Measurements from ENCODE around the gene DYNC2H1. TPM values are rescaled to one million over a fixed set of nuclear protein-coding genes. Genes with fewer than 3 reads are reported as not detected.

The DYNC2H1 gene
- total RNA-seq, 1 donor from 2014 or later: 7.2 TPM

- Mint-ChIP-seq H3K9me3 (ENCODE audit: low read depth) (no peaks in the 10 kb centered on the region), H3K36me3 (ENCODE audit: low read depth) (peaks cover 6% of the 10 kb centered on the region), H3K4me1 (ENCODE audit: low read depth) (peaks cover 12% of the 10 kb centered on the region), H3K27me3 (ENCODE audit: low read depth) (no peaks in the 10 kb centered on the region), H3K27ac (ENCODE audit: unreplicated experiment) (no peak overlapping the region), H3K4me3 (ENCODE audit: unreplicated experiment) (no peak overlapping the region)
- TF ChIP-seq, protein P1, sequence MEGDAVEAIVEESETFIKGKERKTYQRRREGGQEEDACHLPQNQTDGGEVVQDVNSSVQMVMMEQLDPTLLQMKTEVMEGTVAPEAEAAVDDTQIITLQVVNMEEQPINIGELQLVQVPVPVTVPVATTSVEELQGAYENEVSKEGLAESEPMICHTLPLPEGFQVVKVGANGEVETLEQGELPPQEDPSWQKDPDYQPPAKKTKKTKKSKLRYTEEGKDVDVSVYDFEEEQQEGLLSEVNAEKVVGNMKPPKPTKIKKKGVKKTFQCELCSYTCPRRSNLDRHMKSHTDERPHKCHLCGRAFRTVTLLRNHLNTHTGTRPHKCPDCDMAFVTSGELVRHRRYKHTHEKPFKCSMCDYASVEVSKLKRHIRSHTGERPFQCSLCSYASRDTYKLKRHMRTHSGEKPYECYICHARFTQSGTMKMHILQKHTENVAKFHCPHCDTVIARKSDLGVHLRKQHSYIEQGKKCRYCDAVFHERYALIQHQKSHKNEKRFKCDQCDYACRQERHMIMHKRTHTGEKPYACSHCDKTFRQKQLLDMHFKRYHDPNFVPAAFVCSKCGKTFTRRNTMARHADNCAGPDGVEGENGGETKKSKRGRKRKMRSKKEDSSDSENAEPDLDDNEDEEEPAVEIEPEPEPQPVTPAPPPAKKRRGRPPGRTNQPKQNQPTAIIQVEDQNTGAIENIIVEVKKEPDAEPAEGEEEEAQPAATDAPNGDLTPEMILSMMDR (IDR thresholded peaks at IDR 0.05): no peak
- DNase-seq (ENCODE audit: low spot score): no peak
Measured at GRCh38 chr11:103322821-103323220, 213.6 kb downstream of the DYNC2H1 start.

- TF ChIP-seq, protein P1 (IDR thresholded peaks at IDR 0.05): no peak
- no peak overlapping the region for H3K27ac Mint-ChIP-seq (ENCODE audit: unreplicated experiment)
- peaks cover 9% of the 10 kb centered on the region for H3K36me3 Mint-ChIP-seq (ENCODE audit: low read depth)
- H3K4me3 Mint-ChIP-seq (ENCODE audit: unreplicated experiment): no peak overlapping the region
- H3K9me3 Mint-ChIP-seq (ENCODE audit: low read depth): no peaks in the 10 kb centered on the region
- no peaks in the 10 kb centered on the region for H3K27me3 Mint-ChIP-seq (ENCODE audit: low read depth)
- DNase-seq (ENCODE audit: low spot score): no peak
- H3K4me1 Mint-ChIP-seq (ENCODE audit: low read depth): peaks cover 12% of the 10 kb centered on the region
Measured at GRCh38 chr11:103325686-103326069, 216.5 kb downstream of the DYNC2H1 start.

- no peak overlapping the region for H3K27ac Mint-ChIP-seq (ENCODE audit: unreplicated experiment)
- TF ChIP-seq, protein P1 (IDR thresholded peaks at IDR 0.05): peak; percentile 86
- no peak for DNase-seq (ENCODE audit: low spot score)
- no peak overlapping the region for H3K4me3 Mint-ChIP-seq (ENCODE audit: unreplicated experiment)
- peaks cover 8% of the 10 kb centered on the region for H3K36me3 Mint-ChIP-seq (ENCODE audit: low read depth)
- no peaks in the 10 kb centered on the region for H3K27me3 Mint-ChIP-seq (ENCODE audit: low read depth)
- no peaks in the 10 kb centered on the region for H3K9me3 Mint-ChIP-seq (ENCODE audit: low read depth)
- H3K4me1 Mint-ChIP-seq (ENCODE audit: low read depth): peaks cover 12% of the 10 kb centered on the region
Measured at GRCh38 chr11:103326070-103326794, 217.0 kb downstream of the DYNC2H1 start.

GRCh38 chr11:103327721-103328120 lies 218.5 kb downstream of the DYNC2H1 start:
- Mint-ChIP-seq H3K36me3 (ENCODE audit: low read depth) (peaks cover 10% of the 10 kb centered on the region), H3K4me3 (ENCODE audit: unreplicated experiment) (no peak overlapping the region), H3K27me3 (ENCODE audit: low read depth) (no peaks in the 10 kb centered on the region), H3K9me3 (ENCODE audit: low read depth) (no peaks in the 10 kb centered on the region), H3K27ac (ENCODE audit: unreplicated experiment) (no peak overlapping the region), H3K4me1 (ENCODE audit: low read depth) (peaks cover 11% of the 10 kb centered on the region)
- TF ChIP-seq, protein P1 (IDR thresholded peaks at IDR 0.05): no peak
- no peak for DNase-seq (ENCODE audit: low spot score)

- H3K27me3 Mint-ChIP-seq (ENCODE audit: low read depth): no peaks in the 10 kb centered on the region
Measured at GRCh38 chr11:103332409-103332808, 223.2 kb downstream of the DYNC2H1 start.

More at GRCh38 chr11:103332409-103332808, 223.2 kb downstream of the DYNC2H1 start:
- Mint-ChIP-seq H3K27ac (ENCODE audit: unreplicated experiment) (no peak overlapping the region), H3K4me3 (ENCODE audit: unreplicated experiment) (no peak overlapping the region), H3K4me1 (ENCODE audit: low read depth) (no peaks in the 10 kb centered on the region), H3K9me3 (ENCODE audit: low read depth) (no peaks in the 10 kb centered on the region), H3K36me3 (ENCODE audit: low read depth) (peaks cover 6% of the 10 kb centered on the region)
- no peak for DNase-seq (ENCODE audit: low spot score)
- TF ChIP-seq, protein P1 (IDR thresholded peaks at IDR 0.05): no peak
